GM19452 (cell line): Measurements from ENCODE around the gene ATP2A1.
A peak's percentile ranks its signal among the peaks of the same experiment; 100 is the strongest.
"Not testable (repeated sequence)": the region's sequence is repeated elsewhere in the genome, so short reads cannot be mapped to it uniquely, and the experiment has no call there.

Source experiments
- ATAC-seq: cut with Tn5 transposase; IDR thresholded peaks from one replicate; pipeline ENCODE4 v1.9.1; 2021; ENCODE audit not compliant: unreplicated experiment

The ATP2A1 gene

GRCh38 chr16:28932339-28933141 is 54.3 kb downstream of the ATP2A1 start:
- ATAC-seq: no peak

- ATAC-seq: no peak
These were observed 54.9 kb downstream of the ATP2A1 start for GRCh38 chr16:28933171-28933570.

- no peak for ATAC-seq
These were observed 57.1 kb downstream of the ATP2A1 start for GRCh38 chr16:28935346-28935745.

- ATAC-seq: peak; percentile 70
These were observed 57.9 kb downstream of the ATP2A1 start for GRCh38 chr16:28935924-28936783.

- ATAC-seq: no peak
These were observed 58.5 kb downstream of the ATP2A1 start for GRCh38 chr16:28936784-28937155.

GRCh38 chr16:28937222-28937876 is 59.1 kb downstream of the ATP2A1 start:
- ATAC-seq: no peak

GRCh38 chr16:28938721-28939120 is 60.4 kb downstream of the ATP2A1 start:
- ATAC-seq: no peak

GRCh38 chr16:28939825-28940224 is 61.5 kb downstream of the ATP2A1 start:
- ATAC-seq: not testable (repeated sequence)

- no peak for ATAC-seq
These were observed 65.0 kb downstream of the ATP2A1 start for GRCh38 chr16:28943281-28943680.

GRCh38 chr16:28946681-28947080 is 68.4 kb downstream of the ATP2A1 start:
- no peak for ATAC-seq

- peak; percentile 88 for ATAC-seq
These were observed 72.5 kb downstream of the ATP2A1 start, which contains the start of gene NFATC2IP for GRCh38 chr16:28950648-28951409. Gene NFATC2IP (plus strand): TSS chr16:28950937. CDS start chr16:28951012, 75 bp downstream.

GRCh38 chr16:28951410-28951943 is 73.2 kb downstream of the ATP2A1 start:
- ATAC-seq: no peak
